Heart right ventricle (tissue), 16 donors: ENCODE results near the gene IFT81. TPM values are rescaled to one million over a fixed set of nuclear protein-coding genes. Genes with fewer than 3 reads are reported as not detected.

ENCODE experiments used
- ATAC-seq, 8 donors: fragments of 200-7000 bp; cut with Tn5 transposase; one replicate each; pipeline ENCODE4 v1.9.1; 2020; ENCODE audit warnings: mild to moderate bottlenecking in 8 of 8, moderate library complexity in 8 of 8, moderate number of reproducible peaks in 1 of 8
- DNase-seq, 2 donors: peaks; one replicate each; pipeline ENCODE4 v3.0.0-alpha.2; 2020
- H3K27ac ChIP-seq, 10 donors: fragments of 200-600 bp; sonication (generic) in 2 of 10; one replicate each; pipeline versions ENCODE4 v1.5.0 to v1.8.0; 2020 to 2022; ENCODE audit warnings: mild to moderate bottlenecking in 3 of 10
- H3K27me3 ChIP-seq, 7 donors: fragments of 200-600 bp; one replicate each; pipeline ENCODE4 v1.8.0; 2021 to 2022; ENCODE audit warnings: mild to moderate bottlenecking in 2 of 7
- H3K36me3 ChIP-seq, 9 donors: fragments of 200-600 bp; sonication (generic) in 1 of 9; one replicate each; pipeline versions ENCODE4 v1.5.0 to v1.8.0; 2020 to 2022; ENCODE audit warnings: mild to moderate bottlenecking in 2 of 9
- H3K4me1 ChIP-seq, 9 donors: fragments of 200-600 bp; sonication (generic) in 1 of 9; one replicate each; pipeline versions ENCODE4 v1.5.0 to v1.8.0; 2020 to 2022; ENCODE audit warnings: mild to moderate bottlenecking in 4 of 9
- H3K4me3 ChIP-seq, 10 donors: fragments of 200-600 bp; sonication (generic) in 2 of 10; one replicate each; pipeline versions ENCODE4 v1.5.0 to v1.8.0; 2020 to 2022; ENCODE audit warnings: mild to moderate bottlenecking in 7 of 10, moderate library complexity in 2 of 10
- H3K9me3 ChIP-seq, 11 donors: fragments of 200-600 bp in 10 of 11; sonication (generic) in 2 of 11; one replicate each; pipeline versions ENCODE4 v1.5.0 to v1.8.0; 2013 to 2022; ENCODE audit warnings: mild to moderate bottlenecking in 2 of 11, control low read depth in 1 of 11, moderate library complexity in 1 of 11
- CTCF ChIP-seq, 9 donors: fragments of 200-600 bp; sonication (generic) in 2 of 9; IDR thresholded peaks; one replicate each; pipeline versions ENCODE4 v1.5.0 to v1.8.0; 2021 to 2022; ENCODE audit warnings: antibody characterized with exemption in 9 of 9, mild to moderate bottlenecking in 5 of 9, moderate library complexity in 1 of 9
- WGBS, 2 donors: extraction: QIAGEN DNeasy Blood & Tissue Kit; methylation state at CpG; one replicate each; pipeline ENCODE4 v1.1.7; 2013; ENCODE audit warnings: inconsistent platforms in 1 of 2; 5-methylcytosine and 5-hydroxymethylcytosine counted together
- intact Hi-C, 10 donors: fragments of 100-400 bp; cut with DNase I; formaldehyde crosslinking; loops; one replicate each; pipeline versions ENCODE4 v1.11.1 to v1.14.2; 2022
- polyA plus RNA-seq, 2 donors: library from polyadenylated mRNA; stranded (reverse); fragments of 200-250 nt; gene quantifications; one replicate each; pipeline ENCODE4 v1.2.3, GENCODE V29; 2013
- total RNA-seq, 10 donors: library from RNA; stranded (reverse); fragmentation: NEBNext Ultra II Directional in 3 of 10; extraction: Animal tissue kit (Norgen Biotek cat#: 25700) in 3 of 10; gene quantifications; one replicate each; pipeline versions ENCODE4 v1.2.1 to v1.2.4, GENCODE V29; 2021 to 2023
- donor health status: Arrhythmogenic right ventricular cardiomyopathy.
- donor health status: ischemic (EF 13 %, LVEDD 7.1; RV severe dilation, severe dysfunction).
- donor health status: healthy with polysubstance abuse.
- donor health status: DM: no; HTN: yes; CAD: no.
- donor health status: DM: no; HTN: no; CAD: no.
- donor health status: ischemic (EF 25% LVEDD 6.9; RV normal size, moderate dysfunction).
- donor health status: ischemic (EF 25% LVEDD 5.7; RV mildly dilated, moderate dysfunction).
- donor health status: healthy.
- donor health status: DM: yes; HTN: yes; CAD: no.
- donor health status: Ischemic cardiomyopathy.
- donor health status: ischemic (EF 35%, LVEDD 5.7; RV mildly dilated, moderate dysfunction).
- donor health status: nonischemic (EF 11% LVEDD 7.7; RV severe dilation, severe dysfunction).
- donor health status: DM: yes; HTN: yes; CAD: no.
- donor health status: PGD.
- donor health status: ischemic (EF 29% LVEDD 5.4; RV normal size, mild dysfunction).
- donor health status: nonischemic (EF 23%, LVEDD 6.1; RV moderate dilation, normal function).

IFT81 gene
- total and polyA plus RNA-seq, 12 donors: 5.1 to 11.7 (median 8.3) TPM

GRCh38 chr12:110233212-110233903, 109.2 kb downstream of the IFT81 start:
- Histone ChIP-seq H3K4me1 (peaks cover under 1 to 38% (median 26%) of the 10 kb centered on the region in 9 donors), H3K9me3 (no peaks in the 10 kb centered on the region), H3K27me3 (no peaks in the 10 kb centered on the region), H3K27ac (peak overlapping the region; percentile 6 to 76 (median 56)), H3K36me3 (no peaks in the 10 kb centered on the region), H3K4me3 (no peak overlapping the region)
- ATAC-seq (peak in 5 of 8 donors; percentile 58 to 83 (median 73)), DNase-seq (no peak)
- intact Hi-C loops: no loop called here
- no peak for TF ChIP-seq CTCF (IDR thresholded peaks at IDR 0.05)
- 39 to 55% methylated on average over 6 of the region's 6 CpGs for WGBS, 2 donors

- ATAC-seq: peak in 3 of 8 donors; percentile 10 to 30 (median 29)
- Histone ChIP-seq H3K27ac (peak overlapping the region in 9 of 10 donors; percentile 10 to 76 (median 65)), H3K36me3 (no peaks in the 10 kb centered on the region), H3K27me3 (no peaks in the 10 kb centered on the region), H3K9me3 (no peaks in the 10 kb centered on the region), H3K4me1 (peaks cover 0 to 30% (median 23%) of the 10 kb centered on the region in 9 donors), H3K4me3 (peak overlapping the region in 1 of 10 donors; percentile 4)
- DNase-seq: no peak
- TF ChIP-seq CTCF (IDR thresholded peaks at IDR 0.05): no peak
- intact Hi-C loops: no loop called here
- WGBS, 2 donors: 19 to 23% methylated on average over 2 of the region's 2 CpGs
Measured at GRCh38 chr12:110234331-110234751, 110.2 kb downstream of the IFT81 start.

- DNase-seq: no peak
Measured at GRCh38 chr12:110234755-110235154, 110.6 kb downstream of the IFT81 start.

GRCh38 chr12:110235383-110235782, 111.2 kb downstream of the IFT81 start:
- intact Hi-C loops: no loop called here
- Histone ChIP-seq H3K36me3 (no peaks in the 10 kb centered on the region), H3K4me3 (no peak overlapping the region), H3K4me1 (peaks cover 0 to 28% (median 19%) of the 10 kb centered on the region in 9 donors), H3K9me3 (no peaks in the 10 kb centered on the region), H3K27me3 (no peaks in the 10 kb centered on the region), H3K27ac (peak overlapping the region in 8 of 10 donors; percentile 24 to 76 (median 64))
- ATAC-seq (no peak), DNase-seq (no peak)
- WGBS, 2 donors: 55 to 67% methylated on average over 1 of the region's 1 CpG
- TF ChIP-seq CTCF (IDR thresholded peaks at IDR 0.05): no peak

More at GRCh38 chr12:110234755-110235154, 110.6 kb downstream of the IFT81 start:
- no peaks in the 10 kb centered on the region for H3K9me3 ChIP-seq
- H3K4me3 ChIP-seq: peak overlapping the region in 1 of 10 donors; percentile 4
- H3K27me3 ChIP-seq: no peaks in the 10 kb centered on the region
- WGBS, 2 donors: 19 to 21% methylated on average over 3 of the region's 3 CpGs
- TF ChIP-seq CTCF (IDR thresholded peaks at IDR 0.05): no peak
- peak overlapping the region in 9 of 10 donors; percentile 30 to 76 (median 65) for H3K27ac ChIP-seq
- intact Hi-C loops: no loop called here
- peaks cover 0 to 28% (median 19%) of the 10 kb centered on the region in 9 donors for H3K4me1 ChIP-seq
- H3K36me3 ChIP-seq: no peaks in the 10 kb centered on the region
- peak in 5 of 8 donors; percentile 39 to 58 (median 45) for ATAC-seq
